Natural killer cell (primary cell): ENCODE data around the gene PLEKHO2. TPM values are rescaled to one million over a fixed set of nuclear protein-coding genes. Genes with fewer than 3 reads are reported as not detected.

Experiments used
- ATAC-seq, 3 donors: fragments of 150-1000 bp in 2 of 3; fragments of 200-7000 bp in 1 of 3; cut with Tn5 transposase; 1 replicate in 1 of 3; 2 replicates in 2 of 3; pipeline ENCODE4 v1.10.0; 2021; ENCODE audit warnings: mild to moderate bottlenecking in 2 of 3, moderate library complexity in 2 of 3
- DNase-seq, 2 donors: peaks; one replicate each; pipeline versions ENCODE4 v3.0.0 to v3.0.0-alpha.2; 2013 to 2021; ENCODE audit warnings: mixed read lengths in 1 of 2
- H3K27ac ChIP-seq: one replicate; pipeline ENCODE4 v1.5.1; 2013; ENCODE audit warnings: mild to moderate bottlenecking, low read length
- H3K27me3 ChIP-seq: one replicate; pipeline ENCODE4 v1.6.1; 2013; ENCODE audit warnings: low read length; ENCODE audit not compliant: control insufficient read depth, insufficient read depth
- H3K36me3 ChIP-seq: one replicate; pipeline ENCODE4 v1.6.1; 2013; ENCODE audit warnings: low read length; ENCODE audit not compliant: control insufficient read depth, insufficient read depth
- H3K4me1 ChIP-seq: one replicate; pipeline ENCODE4 v1.6.1; 2013; ENCODE audit warnings: low read length; ENCODE audit not compliant: control insufficient read depth, insufficient read depth
- H3K4me3 ChIP-seq: one replicate; pipeline ENCODE4 v1.5.1; 2013; ENCODE audit warnings: low read length
- H3K9me3 ChIP-seq: one replicate; pipeline ENCODE4 v1.6.1; 2013; ENCODE audit warnings: low read length; ENCODE audit not compliant: control insufficient read depth, insufficient read depth
- H3K27ac Mint-ChIP-seq, 2 donors: one replicate each; pipeline ENCODE4 v1.8.0; 2022; ENCODE audit warnings: mild to moderate bottlenecking in 2 of 2, mixed read lengths in 2 of 2, moderate library complexity in 1 of 2
- H3K27me3 Mint-ChIP-seq, 2 donors: one replicate each; pipeline ENCODE4 v1.8.0; 2022; ENCODE audit warnings: low read depth in 2 of 2, mixed read lengths in 2 of 2
- H3K36me3 Mint-ChIP-seq: one replicate; pipeline ENCODE4 v1.8.0; 2022; ENCODE audit warnings: mixed read lengths
- H3K4me1 Mint-ChIP-seq, 2 donors: one replicate each; pipeline ENCODE4 v1.8.0; 2022; ENCODE audit warnings: mixed read lengths in 2 of 2
- H3K4me3 Mint-ChIP-seq: one replicate; pipeline ENCODE4 v1.8.0; 2022; ENCODE audit warnings: mild to moderate bottlenecking, moderate library complexity, mixed read lengths
- H3K9me3 Mint-ChIP-seq, 2 donors: one replicate each; pipeline ENCODE4 v1.8.0; 2022; ENCODE audit warnings: mixed read lengths in 2 of 2
- WGBS: methylation state at CpG from one replicate; pipeline ENCODE4 v1.1.7; 2013; ENCODE audit warnings: missing lambda C conversion rate; ENCODE audit not compliant: insufficient coverage; 5-methylcytosine and 5-hydroxymethylcytosine counted together
- intact Hi-C: fragments of 100-400 bp; cut with micrococcal nuclease; formaldehyde crosslinking; loops from one replicate; pipeline ENCODE4 v1.14.2; 2022
- total RNA-seq, 4 donors: library from RNA; stranded (reverse); fragments of 120-200 nt in 1 of 4; gene quantifications; one replicate each; pipeline versions ENCODE4 v1.2.3 to v1.2.4, GENCODE V29; 2013 to 2022
- TF ChIP-seq, protein P1 (sequence below): fragments of 200-600 bp; IDR thresholded peaks from one replicate; pipeline ENCODE4 v1.8.0; 2022; ENCODE audit warnings: antibody characterized with exemption

PLEKHO2 gene
- total RNA-seq, 3 donors from 2014 or later (not counting 1 experiment from before 2014, with no cell fraction given): 35.3 to 53.4 (median 49.8) TPM

DNA sequence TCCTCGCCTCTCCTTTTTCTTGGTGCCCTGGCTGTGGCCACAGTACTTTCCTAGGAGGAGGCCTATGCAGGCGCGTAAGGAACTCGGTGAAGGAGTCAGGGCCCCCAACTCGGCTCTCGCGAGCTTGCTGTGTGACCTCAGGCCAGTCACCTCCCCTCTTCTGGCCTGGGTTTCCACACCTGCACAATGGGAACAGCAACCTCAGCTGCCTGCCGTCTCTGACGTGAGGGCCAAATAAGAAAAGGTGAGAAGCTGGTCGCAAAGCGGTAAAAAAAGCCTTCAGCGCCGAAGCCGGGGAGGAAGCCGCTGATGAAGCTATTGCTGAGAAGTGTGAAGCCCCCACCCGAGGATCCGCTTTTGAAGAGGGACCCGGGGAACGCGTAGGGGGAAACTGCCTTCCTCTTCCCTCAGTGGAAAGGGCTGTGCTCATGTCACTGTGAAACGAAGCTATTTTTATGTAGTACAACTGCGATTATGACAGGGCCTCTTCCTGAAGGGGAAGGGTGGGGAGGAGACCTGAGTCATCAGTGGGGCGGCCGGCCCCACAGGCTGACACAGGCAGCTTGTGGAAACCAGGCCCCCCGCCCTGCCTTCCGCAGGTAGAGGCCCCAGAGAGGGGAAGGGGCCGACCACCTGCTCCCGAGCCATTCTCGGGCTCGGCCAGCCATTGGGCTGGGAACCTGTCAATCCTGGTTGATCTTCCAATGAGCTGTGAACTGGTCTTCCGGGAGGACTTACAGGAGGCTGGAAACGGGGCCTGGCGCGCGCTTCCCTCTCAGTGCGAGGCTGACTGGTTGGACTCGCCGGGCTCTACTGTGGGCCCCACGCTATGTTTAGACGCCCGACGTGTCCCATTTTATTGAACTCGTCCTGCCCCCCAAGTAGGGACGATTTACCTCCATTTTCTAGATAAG is 52.0 kb downstream of the PLEKHO2 start:
- Histone ChIP-seq H3K27ac (peak overlapping the region; percentile 90), H3K36me3 (no peaks in the 10 kb centered on the region), H3K9me3 (no peaks in the 10 kb centered on the region), H3K4me1 (peaks cover 73% of the 10 kb centered on the region), H3K27me3 (no peaks in the 10 kb centered on the region), H3K4me3 (peak overlapping the region; percentile 23)
- WGBS: 2% methylated on average over 44 of the region's 44 CpGs
- Mint-ChIP-seq H3K27me3 (no peaks in the 10 kb centered on the region), H3K36me3 (no peaks in the 10 kb centered on the region), H3K4me1 (peaks cover 66 to 72% of the 10 kb centered on the region in 2 donors), H3K27ac (peak overlapping the region; percentile 98 to 99), H3K9me3 (no peaks in the 10 kb centered on the region), H3K4me3 (peak overlapping the region; percentile 84)
- DNase-seq (peak; percentile 82 to 95), ATAC-seq (peak; percentile 61 to 80 (median 72))
- intact Hi-C loops: loop anchor here (1.0 kb wide), 1 partner anchor 10 kb away; no protein-coding TSS in a partner anchor
- TF ChIP-seq, protein P1, sequence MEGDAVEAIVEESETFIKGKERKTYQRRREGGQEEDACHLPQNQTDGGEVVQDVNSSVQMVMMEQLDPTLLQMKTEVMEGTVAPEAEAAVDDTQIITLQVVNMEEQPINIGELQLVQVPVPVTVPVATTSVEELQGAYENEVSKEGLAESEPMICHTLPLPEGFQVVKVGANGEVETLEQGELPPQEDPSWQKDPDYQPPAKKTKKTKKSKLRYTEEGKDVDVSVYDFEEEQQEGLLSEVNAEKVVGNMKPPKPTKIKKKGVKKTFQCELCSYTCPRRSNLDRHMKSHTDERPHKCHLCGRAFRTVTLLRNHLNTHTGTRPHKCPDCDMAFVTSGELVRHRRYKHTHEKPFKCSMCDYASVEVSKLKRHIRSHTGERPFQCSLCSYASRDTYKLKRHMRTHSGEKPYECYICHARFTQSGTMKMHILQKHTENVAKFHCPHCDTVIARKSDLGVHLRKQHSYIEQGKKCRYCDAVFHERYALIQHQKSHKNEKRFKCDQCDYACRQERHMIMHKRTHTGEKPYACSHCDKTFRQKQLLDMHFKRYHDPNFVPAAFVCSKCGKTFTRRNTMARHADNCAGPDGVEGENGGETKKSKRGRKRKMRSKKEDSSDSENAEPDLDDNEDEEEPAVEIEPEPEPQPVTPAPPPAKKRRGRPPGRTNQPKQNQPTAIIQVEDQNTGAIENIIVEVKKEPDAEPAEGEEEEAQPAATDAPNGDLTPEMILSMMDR: no peak

DNA sequence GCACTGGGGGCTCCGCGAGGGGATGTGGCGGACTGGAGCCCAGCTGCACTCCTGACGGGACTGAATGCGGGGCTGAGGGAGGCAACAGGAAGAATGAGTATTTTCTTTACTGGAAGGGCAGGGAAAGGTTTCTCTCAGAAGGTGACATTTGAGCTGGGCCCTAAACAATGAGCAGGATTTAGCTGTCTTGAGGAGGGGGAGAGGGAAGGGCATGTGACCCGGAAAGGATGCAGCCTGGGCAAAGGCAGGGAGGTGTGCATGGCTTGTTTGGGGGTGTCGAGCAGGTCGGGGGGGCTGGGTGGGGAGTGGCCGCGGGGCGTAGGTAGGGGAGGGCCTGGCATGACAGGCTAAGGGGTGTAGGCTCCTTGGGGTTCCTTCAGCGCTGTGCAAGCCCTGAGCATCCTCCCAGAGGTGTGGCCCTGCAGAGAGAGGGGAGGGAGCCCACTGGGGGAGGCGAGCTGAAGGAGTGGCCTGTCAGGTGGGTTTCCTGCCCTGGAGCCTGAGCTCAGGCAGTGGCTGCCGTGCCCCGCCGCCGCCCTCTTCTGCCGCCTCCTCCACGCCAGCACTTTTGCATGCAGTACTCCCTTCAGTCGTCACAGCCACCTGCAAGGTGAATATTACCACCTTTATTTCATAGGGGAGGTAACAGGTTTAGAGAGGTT is 52.8 kb downstream of the PLEKHO2 start:
- Histone ChIP-seq H3K4me3 (peak overlapping the region; percentile 23), H3K36me3 (no peaks in the 10 kb centered on the region), H3K4me1 (peaks cover 73% of the 10 kb centered on the region), H3K27ac (peak overlapping the region; percentile 90), H3K27me3 (no peaks in the 10 kb centered on the region), H3K9me3 (no peaks in the 10 kb centered on the region)
- TF ChIP-seq, protein P1: no peak
- Mint-ChIP-seq H3K4me3 (peak overlapping the region; percentile 84), H3K9me3 (no peaks in the 10 kb centered on the region), H3K27ac (peak overlapping the region; percentile 98 to 99), H3K4me1 (peaks cover 66 to 72% of the 10 kb centered on the region in 2 donors), H3K36me3 (no peaks in the 10 kb centered on the region), H3K27me3 (no peaks in the 10 kb centered on the region)
- ATAC-seq (peak; percentile 8 to 37 (median 12)), DNase-seq (peak; percentile 42 to 91)
- WGBS: 1% methylated on average over 18 of the region's 20 CpGs
- intact Hi-C loops: loop anchor here (1.0 kb wide), 2 partner anchors 53 to 69 kb away; partner anchors contain the start of genes PIF1 and PLEKHO2

DNA sequence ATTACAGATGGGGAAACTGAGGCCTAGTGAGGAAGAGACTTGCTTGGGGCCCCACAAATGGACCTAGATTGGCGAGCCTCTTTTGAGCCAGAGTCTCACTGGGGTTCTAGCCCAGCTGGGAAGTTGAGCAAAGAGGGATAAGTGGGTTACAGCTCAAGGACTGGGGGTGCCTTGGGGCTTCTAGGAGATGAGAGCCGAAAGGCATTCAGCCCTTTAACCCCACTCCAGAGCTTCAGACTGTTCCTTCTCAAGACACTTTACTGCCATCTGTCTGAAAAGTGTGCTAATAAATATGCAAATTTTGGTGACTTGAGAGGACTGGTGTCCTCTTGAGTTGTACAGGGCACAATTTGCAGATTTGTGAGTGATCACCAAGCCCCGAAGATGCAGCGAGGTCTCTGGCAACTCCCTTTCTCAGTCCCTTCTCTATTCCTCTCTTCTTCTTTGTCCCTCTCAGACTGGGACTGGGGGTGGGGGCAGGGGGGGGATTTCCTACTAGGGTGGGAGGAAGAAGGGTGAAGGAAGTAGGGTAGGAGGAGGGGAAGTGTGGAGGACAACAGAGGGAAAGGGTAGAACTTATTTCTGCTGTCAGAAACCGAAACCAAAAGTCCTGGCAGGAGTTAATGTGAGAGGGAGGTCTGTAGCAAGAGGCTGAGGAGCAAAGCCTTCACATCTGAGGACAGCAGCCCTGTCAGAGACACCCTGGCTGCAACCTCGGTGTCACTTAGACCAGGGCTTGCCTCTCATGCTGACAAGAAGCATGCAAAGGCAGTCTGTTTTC is 53.8 kb downstream of the PLEKHO2 start:
- Mint-ChIP-seq H3K4me1 (peaks cover 66 to 72% of the 10 kb centered on the region in 2 donors), H3K27me3 (no peaks in the 10 kb centered on the region), H3K4me3 (peak overlapping the region; percentile 84), H3K27ac (peak overlapping the region; percentile 98 to 99), H3K9me3 (no peaks in the 10 kb centered on the region), H3K36me3 (no peaks in the 10 kb centered on the region)
- H3K4me3 ChIP-seq: peak overlapping the region; percentile 5
- peak; percentile 37 to 77 for DNase-seq
- H3K36me3 ChIP-seq: no peaks in the 10 kb centered on the region
- no peaks in the 10 kb centered on the region for H3K27me3 ChIP-seq
- H3K27ac ChIP-seq: peak overlapping the region; percentile 90
- peak; percentile 33 to 57 (median 41) for ATAC-seq
- WGBS: 10% methylated on average over 5 of the region's 6 CpGs
- H3K4me1 ChIP-seq: peaks cover 73% of the 10 kb centered on the region
- TF ChIP-seq, protein P1: peak; percentile 14
- intact Hi-C loops: loop anchor here (1.0 kb wide), 2 partner anchors 54 to 70 kb away; partner anchors contain the start of genes PIF1 and PLEKHO2
- no peaks in the 10 kb centered on the region for H3K9me3 ChIP-seq
